H1 (cell line): ENCODE results near the gene ARFRP1. TPM values are rescaled to one million over a fixed set of nuclear protein-coding genes. Genes with fewer than 3 reads are reported as not detected.

ENCODE experiments used
- CTCF ChIA-PET: fragments of 300-600 bp; sonication (Branson Sonifier 250); formaldehyde crosslinking; loops from one replicate; lab custom pipeline; 2021; ENCODE audit not compliant: partially characterized antibody; lab: Charles Lee
- POLR2A ChIA-PET: fragments of 300-600 bp; sonication (Branson Sonifier 250); formaldehyde crosslinking; loops from one replicate; lab custom pipeline; 2021; ENCODE audit warnings: inconsistent platforms; ENCODE audit not compliant: partially characterized antibody; lab: Charles Lee
- DNase-seq, 2 experiments: peaks; one replicate each; pipeline versions ENCODE4 v3.0.0 to v3.0.0-alpha.2; 2010 to 2022; ENCODE audit warnings: low spot score in 2 of 2, low read depth in 1 of 2, mixed read lengths in 1 of 2
- FAIRE-seq: peaks from 2 replicates; lab custom pipeline; 2011; peaks lifted over from hg19 to GRCh38; lab: Jason Lieb, UNC
- H2AFZ ChIP-seq: 2 replicates; pipeline ENCODE4 v1.8.1; 2012; ENCODE audit warnings: low read length, inconsistent platforms
- H2AK5ac ChIP-seq: 2 replicates; pipeline ENCODE4 v1.6.1; 2013; ENCODE audit warnings: low read depth, low read length
- H2BK120ac ChIP-seq: replicated peaks from 2 replicates; pipeline ENCODE3; 2013; ENCODE audit warnings: low read depth, low read length, inconsistent platforms
- H2BK12ac ChIP-seq: 2 replicates; pipeline ENCODE4 v1.6.1; 2013; ENCODE audit warnings: low read depth, low read length
- H2BK15ac ChIP-seq: 2 replicates; pipeline ENCODE4 v1.6.1; 2013; ENCODE audit warnings: low read length
- H2BK20ac ChIP-seq: 2 replicates; pipeline ENCODE4 v1.6.1; 2013; ENCODE audit warnings: low read length
- H2BK5ac ChIP-seq: 2 replicates; pipeline ENCODE4 v1.6.1; 2013; ENCODE audit warnings: low read depth, low read length
- H3K14ac ChIP-seq: 2 replicates; pipeline ENCODE4 v1.6.1; 2013; ENCODE audit warnings: inconsistent platforms; ENCODE audit not compliant: insufficient read length
- H3K18ac ChIP-seq: 2 replicates; pipeline ENCODE4 v1.6.1; 2013; ENCODE audit warnings: low read length; ENCODE audit errors: extremely low read depth
- H3K23ac ChIP-seq: 2 replicates; pipeline ENCODE4 v1.6.1; 2013; ENCODE audit warnings: inconsistent platforms; ENCODE audit not compliant: insufficient read length
- H3K23me2 ChIP-seq: 2 replicates; pipeline ENCODE4 v1.6.1; 2013; ENCODE audit warnings: low read depth, low read length
- H3K27ac ChIP-seq: 2 replicates; pipeline ENCODE4 v1.6.1; 2011; ENCODE audit warnings: low read depth, low read length, inconsistent platforms
- H3K27me3 ChIP-seq, 4 experiments: replicated peaks in 1 of 4; 1 replicate in 1 of 4; 2 replicates in 3 of 4; pipeline versions ENCODE4 v1.6.1 to v1.8.1; 2011 to 2013; ENCODE audit warnings: low read length in 3 of 4, mild to moderate bottlenecking in 3 of 4, inconsistent platforms in 2 of 4, mixed read lengths in 2 of 4, moderate library complexity in 1 of 4; ENCODE audit not compliant: control insufficient read depth in 3 of 4, insufficient read depth in 3 of 4; ENCODE audit errors: extremely low read depth in 1 of 4
- H3K36me3 ChIP-seq, 4 experiments: 2 replicates each; pipeline versions ENCODE4 v1.6.1 to v1.8.1; 2011 to 2013; ENCODE audit warnings: mild to moderate bottlenecking in 4 of 4, low read length in 3 of 4, moderate library complexity in 2 of 4, control low read depth in 1 of 4, inconsistent platforms in 1 of 4; ENCODE audit not compliant: insufficient read depth in 4 of 4, control insufficient read depth in 2 of 4
- H3K4ac ChIP-seq: replicated peaks from 2 replicates; pipeline ENCODE3; 2013; ENCODE audit warnings: low read length, low read depth, mixed read lengths, inconsistent platforms; ENCODE audit not compliant: insufficient read length
- H3K4me1 ChIP-seq, 4 experiments: replicated peaks in 1 of 4; 1 replicate in 1 of 4; 2 replicates in 3 of 4; pipeline versions ENCODE4 v1.6.1 to v1.8.1; 2011 to 2013; ENCODE audit warnings: low read length in 3 of 4, inconsistent platforms in 2 of 4, mixed read lengths in 1 of 4; ENCODE audit not compliant: insufficient read depth in 4 of 4, control insufficient read depth in 3 of 4
- H3K4me2 ChIP-seq, 2 experiments: 2 replicates each; pipeline versions ENCODE4 v1.6.1 to v1.8.1; 2011 to 2013; ENCODE audit warnings: low read depth in 2 of 2, low read length in 2 of 2, control low read depth in 1 of 2, inconsistent platforms in 1 of 2, mild to moderate bottlenecking in 1 of 2; ENCODE audit not compliant: insufficient read depth in 1 of 2
- H3K4me3 ChIP-seq, 4 experiments: fragments of 200-600, 300-600 bp in 1 of 4; sonication (generic), shearing (Covaris generic), sonication (Bioruptor Twin) in 1 of 4; 2 replicates each; pipeline versions ENCODE4 v1.5.1 to v1.8.1; 2011 to 2016; ENCODE audit warnings: low read length in 4 of 4, low read depth in 3 of 4, control low read depth in 2 of 4, inconsistent platforms in 2 of 4, mild to moderate bottlenecking in 2 of 4, mixed read lengths in 1 of 4, moderate library complexity in 1 of 4; ENCODE audit not compliant: insufficient read depth in 2 of 4; ENCODE audit errors: extremely low read depth in 1 of 4
- H3K56ac ChIP-seq: replicated peaks from 2 replicates; pipeline ENCODE3; 2013; ENCODE audit warnings: low read depth, mild to moderate bottlenecking, mixed read lengths, low read length, inconsistent platforms; ENCODE audit not compliant: insufficient read length
- H3K79me1 ChIP-seq: 2 replicates; pipeline ENCODE4 v1.6.1; 2013; ENCODE audit warnings: low read depth, low read length, control low read depth
- H3K79me2 ChIP-seq, 2 experiments: 2 replicates each; pipeline versions ENCODE4 v1.6.1 to v1.8.1; 2012 to 2013; ENCODE audit warnings: low read length in 2 of 2, mild to moderate bottlenecking in 2 of 2, inconsistent platforms in 1 of 2; ENCODE audit not compliant: insufficient read depth in 2 of 2, control insufficient read depth in 1 of 2
- H3K9ac ChIP-seq, 4 experiments: replicated peaks in 1 of 4; 1 replicate in 1 of 4; 2 replicates in 3 of 4; pipeline versions ENCODE4 v1.6.1 to v1.8.1; 2011 to 2013; ENCODE audit warnings: low read depth in 3 of 4, low read length in 3 of 4, control low read depth in 2 of 4, mild to moderate bottlenecking in 2 of 4, moderate library complexity in 2 of 4, inconsistent platforms in 1 of 4; ENCODE audit errors: extremely low read depth in 1 of 4
- H3K9me3 ChIP-seq, 2 experiments: 2 replicates each; pipeline versions ENCODE4 v1.6.1 to v1.8.1; 2012 to 2013; ENCODE audit warnings: mild to moderate bottlenecking in 2 of 2, moderate library complexity in 2 of 2, control low read depth in 1 of 2, inconsistent platforms in 1 of 2, low read depth in 1 of 2, low read length in 1 of 2, mixed read lengths in 1 of 2; ENCODE audit not compliant: insufficient read depth in 2 of 2
- H4K20me1 ChIP-seq, 2 experiments: replicated peaks in 1 of 2; 2 replicates each; pipeline versions ENCODE3 to v1.8.1; 2011 to 2013; ENCODE audit warnings: inconsistent platforms in 2 of 2, low read length in 2 of 2, mild to moderate bottlenecking in 1 of 2; ENCODE audit not compliant: insufficient read depth in 2 of 2, control insufficient read depth in 1 of 2
- H4K5ac ChIP-seq: 2 replicates; pipeline ENCODE4 v1.6.1; 2013; ENCODE audit warnings: low read length, low read depth, mixed read lengths, inconsistent platforms; ENCODE audit not compliant: insufficient read length
- H4K8ac ChIP-seq: 2 replicates; pipeline ENCODE4 v1.8.0; 2013; ENCODE audit warnings: mild to moderate bottlenecking, moderate library complexity, low read length, inconsistent platforms; ENCODE audit not compliant: insufficient read depth; ENCODE audit errors: extremely low read depth
- H4K91ac ChIP-seq: replicated peaks from 2 replicates; pipeline ENCODE3; 2013; ENCODE audit warnings: low read length, mixed read lengths, inconsistent platforms; ENCODE audit not compliant: insufficient read length
- CHD2 ChIP-seq: IDR thresholded peaks from 2 replicates; pipeline ENCODE4 v1.6.1; 2012; ENCODE audit warnings: low read length, improper control_type of control experiment
- GABPA ChIP-seq: IDR thresholded peaks from 2 replicates; pipeline ENCODE4 v1.6.1; 2011; ENCODE audit warnings: mild to moderate bottlenecking, low read length, moderate library complexity, borderline replicate concordance; ENCODE audit not compliant: insufficient read depth
- GTF2F1 ChIP-seq: IDR thresholded peaks from 2 replicates; pipeline ENCODE4 v1.6.1; 2012; ENCODE audit warnings: low read depth, low read length, improper control_type of control experiment, borderline replicate concordance
- HDAC2 ChIP-seq, 2 experiments: fragments of 300-600 bp in 1 of 2; sonication (generic) in 1 of 2; IDR thresholded peaks; 2 replicates each; pipeline ENCODE4 v1.6.1; 2011 to 2012; ENCODE audit warnings: low read depth in 2 of 2, low read length in 2 of 2, mild to moderate bottlenecking in 2 of 2, moderate library complexity in 2 of 2, borderline replicate concordance in 1 of 2, inconsistent platforms in 1 of 2
- SRF ChIP-seq: IDR thresholded peaks from 2 replicates; pipeline ENCODE4 v1.6.1; 2011; ENCODE audit warnings: mild to moderate bottlenecking, low read depth, low read length, moderate library complexity
- YY1 ChIP-seq: IDR thresholded peaks from 2 replicates; pipeline ENCODE4 v1.6.1; 2011; ENCODE audit warnings: low read depth, mild to moderate bottlenecking, low read length
- WGBS, 2 experiments: shearing (Covaris generic) in 1 of 2; methylation state at CpG; one replicate each; pipeline versions ENCODE4 v1.1.6 to v1.1.7; 2013 to 2015; ENCODE audit warnings: low lambda C conversion rate in 2 of 2, mixed read lengths in 2 of 2, inconsistent platforms in 1 of 2, low coverage in 1 of 2, missing lambda C conversion rate in 1 of 2; ENCODE audit not compliant: insufficient replicate concordance in 2 of 2, insufficient coverage in 1 of 2, insufficient read length in 1 of 2; ENCODE audit errors: extremely low coverage in 1 of 2, missing lambda C conversion rate in 1 of 2; 5-methylcytosine and 5-hydroxymethylcytosine counted together
- polyA plus RNA-seq, 7 experiments: library from polyadenylated mRNA; depleted of rRNA in 3 of 7; stranded (reverse) in 5 of 7; unstranded in 2 of 7; fragments of >200 nt in 5 of 7; fragments of 200-250 nt in 2 of 7; gene quantifications; 1 replicate in 5 of 7; 2 replicates in 1 of 7; 4 replicates in 1 of 7; pipeline versions ENCODE4 v1.2.1 to v1.2.3, GENCODE V29; 2011 to 2013; ENCODE audit warnings: missing spikeins in 2 of 7, mixed read lengths in 2 of 7
- total RNA-seq: library from RNA; stranded (reverse); fragmentation: NEBNext Ultra II Directional; extraction: Animal tissue kit (Norgen Biotek cat#: 25700); gene quantifications from 2 replicates; pipeline ENCODE4 v1.2.1, GENCODE V29; 2021

Gene ARFRP1
- total and polyA plus RNA-seq, 2 of the 8 experiments (the other 6 are each of a cell fraction or from before 2014, with no cell fraction given): 12.9 to 22.9 TPM

DNA sequence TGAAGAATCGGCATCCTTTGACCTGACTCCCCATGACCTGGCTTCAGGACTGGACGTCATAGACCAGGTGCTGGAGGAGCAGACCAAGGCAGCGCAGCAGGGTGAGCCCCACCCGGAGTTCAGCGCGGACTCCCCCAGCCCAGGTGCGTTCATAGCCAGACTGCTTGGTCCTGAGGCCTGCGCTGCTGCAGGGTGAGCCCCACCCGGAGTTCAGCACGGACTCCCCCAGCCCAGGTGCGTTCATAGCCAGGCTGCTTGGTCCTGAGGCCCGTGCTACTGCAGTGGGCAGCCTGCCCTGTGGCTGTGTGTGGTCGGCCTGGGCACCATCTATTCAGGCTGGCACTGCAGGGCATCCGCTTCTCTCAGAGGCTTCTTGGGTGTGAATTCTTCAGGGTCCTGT, 33.8 kb downstream of the ARFRP1 start:
- H3K23ac ChIP-seq: no peak overlapping the region
- no peak for DNase-seq
- no peaks in the 10 kb centered on the region for H3K4me1 ChIP-seq
- WGBS, 2 experiments: 94% methylated on average over 14 of the region's 14 CpGs; no CpG with 5 or more reads in 1 of the 2 experiments
- H4K8ac ChIP-seq: no peak overlapping the region
- no peak overlapping the region for H4K5ac ChIP-seq
- no peak overlapping the region for H3K9ac ChIP-seq
- H2BK15ac ChIP-seq: no peak overlapping the region
- H2BK120ac ChIP-seq: no peak overlapping the region
- H4K20me1 ChIP-seq: no peaks in the 10 kb centered on the region
- H3K56ac ChIP-seq: no peak overlapping the region
- no peaks in the 10 kb centered on the region for H3K9me3 ChIP-seq
- H2BK12ac ChIP-seq: no peak overlapping the region
- no peaks in the 10 kb centered on the region; the same call in 1 of the 2 replicates for H3K23me2 ChIP-seq
- POLR2A ChIA-PET: interaction anchor here (0.8 kb wide), 1 partner anchor 15 kb away, joined by 3 read pairs; the partner anchor contains the start of gene RTEL1
- H2AK5ac ChIP-seq: no peak overlapping the region
- peaks cover 3 to 16% (median 5%) of the 10 kb centered on the region in 4 experiments; a peak in 4 of 8 replicates for H3K36me3 ChIP-seq
- CTCF ChIA-PET: no interaction called here
- H3K27ac ChIP-seq: no peak overlapping the region
- H3K4me3 ChIP-seq: no peak overlapping the region
- H4K91ac ChIP-seq: no peak overlapping the region
- H2AFZ ChIP-seq: no peak overlapping the region
- H3K4me2 ChIP-seq: no peak overlapping the region
- H2BK20ac ChIP-seq: no peak overlapping the region
- H3K27me3 ChIP-seq: no peaks in the 10 kb centered on the region
- no peak overlapping the region for H3K18ac ChIP-seq
- H3K14ac ChIP-seq: no peak overlapping the region
- FAIRE-seq: no peak
- no peak overlapping the region for H2BK5ac ChIP-seq
- H3K79me1 ChIP-seq: no peaks in the 10 kb centered on the region; the same call in 1 of the 2 replicates
- no peaks in the 10 kb centered on the region for H3K79me2 ChIP-seq
- H3K4ac ChIP-seq: no peak overlapping the region
- TF ChIP-seq GABPA (no peak), SRF (no peak), GTF2F1 (no peak), HDAC2 (IDR thresholded peaks at IDR 0.05; ENCODE audit: borderline replicate concordance in 1 of 2, low read depth in 2 of 2, low read length in 2 of 2) (no peak), YY1 (no peak), CHD2 (no peak)
